DMS53 treated with DMSO at 0.1 percent for 48 hours (cell line): ENCODE measurements around the gene ZNF397.
"Not testable (repeated sequence)": the region's sequence is repeated elsewhere in the genome, so short reads cannot be mapped to it uniquely, and the experiment has no call there.

Experiments
- DNase-seq: peaks from one replicate; lab custom pipeline; 2025; ENCODE audit not compliant: unreplicated experiment; lab: John Stamatoyannopoulos, UW

Gene ZNF397

DNA sequence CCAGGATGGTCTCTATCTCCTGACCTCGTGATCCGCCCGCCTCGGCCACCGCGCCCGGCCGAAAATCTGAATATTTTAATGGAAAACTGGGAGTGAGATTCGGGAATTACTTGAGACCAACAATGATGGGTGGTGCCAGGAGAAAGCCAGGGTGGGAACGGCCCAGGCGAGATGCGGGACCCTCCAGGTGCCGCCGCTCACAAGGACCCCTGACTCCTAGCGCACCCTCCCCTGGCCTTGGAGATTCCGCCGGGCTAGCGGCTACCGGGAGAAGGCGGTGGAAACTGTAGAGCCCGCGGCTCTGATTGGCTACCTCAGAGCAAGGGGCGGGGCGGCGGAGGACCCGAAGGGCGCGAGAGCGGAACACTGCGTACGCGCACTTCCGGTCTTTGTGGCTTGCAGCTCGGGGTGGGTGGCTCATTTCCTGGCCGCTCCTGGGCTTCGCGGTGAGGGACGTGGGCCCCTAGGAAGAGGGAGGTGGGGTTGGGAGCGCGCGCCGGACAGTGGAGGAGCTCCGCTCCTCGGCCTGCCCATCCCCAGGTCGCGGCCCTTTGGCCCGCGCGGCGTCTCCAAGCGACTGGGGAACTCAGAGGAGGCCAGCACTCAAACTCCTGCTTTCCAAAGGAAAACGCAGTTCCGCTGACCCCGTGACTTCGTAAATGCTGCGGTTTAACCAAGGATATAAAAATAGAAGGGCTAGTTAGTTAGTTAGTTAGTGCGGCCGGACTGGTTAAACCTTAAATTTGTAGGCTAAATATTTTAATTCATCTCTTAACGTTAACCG, at the start of gene ZNF397:
TSS of gene ZNF397 (plus strand) at position 371 of the 784 bp plus-strand sequence. CDS start 1,437 bp downstream, outside the sequence.
- DNase-seq, result peak; percentile 88

DNA sequence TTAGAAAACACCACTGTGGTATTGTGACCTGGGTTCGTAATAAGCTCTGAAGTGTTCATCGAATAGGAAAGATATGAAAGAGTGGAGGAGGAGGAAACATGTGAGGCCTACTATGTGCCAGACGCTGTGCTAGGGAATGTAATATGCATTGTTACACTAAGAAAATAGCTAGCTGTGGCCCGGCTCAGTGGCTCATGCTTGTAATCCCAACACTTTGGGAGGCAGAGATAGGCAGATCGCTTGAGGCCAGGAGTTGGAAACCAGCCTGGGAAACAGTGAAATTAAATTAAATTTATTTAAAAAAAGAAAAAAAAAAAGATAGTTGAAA, 49.2 kb upstream of the ZNF397 start:
- DNase-seq, result no peak

DNA sequence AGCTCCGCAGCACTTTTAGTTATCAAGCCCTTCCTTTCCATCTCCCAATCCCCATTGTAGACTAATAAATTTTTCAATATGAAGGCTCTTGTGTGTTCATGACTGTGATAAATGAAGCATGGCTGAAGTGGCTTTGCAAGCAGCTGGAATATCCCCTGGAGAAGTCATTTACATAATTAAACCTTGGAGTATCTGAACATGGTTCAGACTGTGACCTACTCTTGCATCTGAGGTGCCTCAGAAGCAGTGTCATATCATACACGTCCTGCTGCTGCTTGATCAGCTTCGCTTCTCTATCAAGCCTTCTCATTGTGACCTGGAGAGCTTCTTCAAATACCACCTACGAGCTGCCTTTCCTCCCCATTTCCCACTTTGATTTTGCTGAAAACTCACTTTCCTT, 48.4 kb upstream of the ZNF397 start:
- DNase-seq, result no peak

DNA sequence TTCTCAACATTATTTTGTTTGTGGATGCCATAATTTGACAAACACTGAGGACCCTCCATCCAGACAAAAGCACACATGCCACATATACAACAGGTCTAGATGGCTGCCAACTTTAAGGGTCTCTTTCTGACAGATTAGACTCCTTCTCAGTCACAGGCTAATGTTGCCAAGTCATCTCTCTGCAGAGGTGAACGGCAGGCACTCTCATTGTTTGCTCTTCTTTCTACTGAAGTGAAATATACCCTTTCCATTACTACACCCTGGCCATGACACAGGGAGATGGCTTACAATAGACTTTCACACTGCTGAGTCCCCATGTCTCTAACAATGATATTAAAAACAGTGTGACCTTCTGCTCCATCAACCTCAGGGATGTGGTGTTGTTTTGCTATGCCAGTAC, 47.5 kb upstream of the ZNF397 start:
- peak; percentile 55 for DNase-seq

DNA sequence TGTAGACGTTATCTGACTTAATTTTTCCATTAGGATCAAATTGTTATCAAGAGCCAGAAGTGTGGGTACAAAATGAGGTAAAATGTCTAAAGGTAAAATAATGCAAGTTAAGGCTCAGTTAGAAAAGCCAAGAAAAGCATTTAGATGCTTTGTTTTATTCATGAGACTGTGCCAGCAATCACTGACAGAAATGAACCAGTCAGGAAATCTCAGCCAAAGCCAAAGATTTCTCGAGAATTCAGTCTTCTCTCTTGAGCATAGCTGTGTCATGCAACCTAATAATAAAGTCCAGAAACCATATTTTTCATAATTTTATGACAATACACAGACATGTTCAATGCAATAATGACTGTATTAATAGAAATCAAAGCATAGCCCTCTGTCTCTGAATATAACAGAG, 43.5 kb upstream of the ZNF397 start:
- DNase-seq, result no peak

DNA sequence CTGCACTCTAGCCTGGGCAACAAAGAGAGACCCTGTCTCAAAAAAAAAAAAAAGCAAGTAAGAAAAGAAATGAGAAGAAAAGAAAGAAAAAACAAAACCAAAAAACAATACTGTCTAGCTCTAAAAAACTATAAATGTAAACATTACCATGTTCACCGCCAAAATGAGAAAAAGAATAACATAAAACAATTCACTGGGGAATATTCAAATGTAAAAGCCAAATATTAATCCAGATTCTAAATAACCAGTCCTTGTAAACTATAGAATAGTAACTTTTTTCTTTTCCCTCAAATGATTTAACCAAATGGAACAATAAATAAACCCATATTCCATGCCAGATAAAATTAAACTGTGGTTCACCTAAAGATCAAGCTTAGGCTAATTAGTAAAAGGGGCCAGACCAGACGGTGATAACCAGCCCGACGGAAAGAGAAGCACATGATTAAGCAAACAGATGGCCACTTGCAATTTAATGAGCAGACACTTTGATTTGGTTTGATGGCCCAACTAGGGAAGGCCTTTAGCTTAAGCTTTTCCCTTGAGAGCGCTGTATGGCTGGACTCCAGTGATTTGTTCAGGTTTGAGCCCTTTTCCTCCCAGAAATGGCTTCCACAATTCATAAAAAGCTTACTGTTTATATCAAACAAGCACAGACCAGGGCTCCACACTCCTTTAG, 39.4 kb upstream of the ZNF397 start:
- DNase-seq, result no peak

DNA sequence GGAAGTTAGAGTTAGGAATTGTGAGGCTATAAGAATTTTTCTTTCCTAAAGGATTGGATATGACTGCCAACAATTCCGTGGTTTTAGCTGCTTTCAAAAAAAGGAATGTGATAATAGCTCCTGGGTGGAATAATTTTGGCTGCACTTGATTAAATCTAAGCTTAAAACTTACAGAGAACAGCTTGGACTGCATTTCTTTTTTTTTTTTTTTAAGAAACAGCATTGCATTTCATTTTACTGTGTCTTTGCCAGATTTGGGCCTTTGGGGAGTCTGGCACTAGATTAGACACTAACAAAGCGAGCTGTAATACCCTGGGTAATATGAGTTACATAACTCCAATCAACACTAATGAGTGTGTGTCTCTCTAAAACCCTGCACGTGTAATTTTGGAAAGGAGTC, 37.8 kb upstream of the ZNF397 start:
- DNase-seq, result no peak

DNA sequence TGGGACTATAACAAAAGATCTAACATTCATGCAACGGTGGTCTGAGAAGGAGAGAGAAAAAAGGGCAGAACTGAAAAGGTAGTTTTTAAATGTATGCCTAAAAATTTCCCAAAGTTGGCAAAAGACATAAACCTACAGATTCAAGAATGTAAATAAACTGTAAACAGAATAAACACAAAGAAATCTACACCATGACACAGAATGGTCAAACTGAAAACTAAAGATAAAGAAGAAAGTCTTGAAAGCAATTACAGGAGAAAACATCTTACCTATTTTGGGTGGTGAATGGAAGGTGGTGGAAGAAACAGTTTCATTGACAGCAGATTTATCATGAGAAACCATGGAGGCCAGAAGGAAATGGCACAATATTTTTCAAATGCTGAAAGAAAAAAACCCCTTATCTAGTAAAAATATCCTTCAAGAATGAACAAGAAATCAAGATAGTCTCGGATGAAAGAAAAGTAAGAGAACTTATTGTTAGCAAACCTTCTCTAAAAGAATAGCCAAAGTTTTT, 35.6 kb upstream of the ZNF397 start:
- no peak for DNase-seq

DNA sequence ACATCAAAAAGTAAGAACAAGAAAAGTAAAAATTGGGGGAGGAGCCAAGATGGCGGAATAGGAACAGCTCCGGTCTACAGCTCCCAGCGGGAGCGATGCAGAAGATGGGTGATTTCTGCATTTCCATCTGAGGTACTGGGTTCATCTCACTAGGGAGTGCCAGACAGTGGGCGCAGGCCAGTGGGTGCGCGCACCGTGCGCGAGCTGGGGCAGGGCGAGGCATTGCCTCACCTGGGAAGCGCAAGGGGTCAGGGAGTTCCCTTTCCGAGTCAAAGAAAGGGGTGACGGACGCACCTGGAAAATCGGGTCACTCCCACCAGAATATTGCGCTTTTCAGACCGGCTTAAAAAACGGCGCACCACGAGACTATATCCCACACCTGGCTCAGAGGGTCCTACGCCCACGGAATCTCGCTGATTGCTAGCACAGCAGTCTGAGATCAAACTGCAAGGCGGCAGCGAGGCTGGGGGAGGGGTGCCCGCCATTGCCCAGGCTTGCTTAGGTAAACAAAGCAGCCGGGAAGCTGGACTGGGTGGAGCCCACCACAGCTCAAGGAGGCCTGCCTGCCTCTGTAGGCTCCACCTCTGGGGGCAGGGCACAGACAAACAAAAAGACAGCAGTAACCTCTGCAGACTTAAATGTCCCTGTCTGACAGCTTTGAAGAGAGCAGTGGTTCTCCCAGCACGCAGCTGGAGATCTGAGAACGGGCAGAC, 34.9 kb upstream of the ZNF397 start:
- not testable (repeated sequence) for DNase-seq

DNA sequence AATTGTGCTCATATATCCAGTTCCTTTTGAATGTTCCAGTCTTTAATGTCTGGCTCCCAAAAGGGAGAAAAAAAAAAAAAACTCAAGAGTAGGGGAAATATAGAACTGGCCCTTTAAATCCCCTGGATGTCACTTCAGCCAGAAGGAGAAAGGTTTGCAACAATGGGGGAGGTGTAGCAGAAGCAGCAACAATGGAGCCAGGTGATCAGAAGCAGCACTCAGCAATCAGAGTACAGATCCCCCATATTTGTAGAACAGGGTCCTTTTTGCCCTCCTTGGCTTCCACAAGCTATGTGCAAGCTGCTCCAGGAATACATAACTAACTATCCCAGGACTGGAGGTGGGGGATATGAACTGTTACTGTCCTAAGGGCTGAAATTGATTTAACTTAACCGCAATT, 25.8 kb upstream of the ZNF397 start:
- no peak for DNase-seq

DNA sequence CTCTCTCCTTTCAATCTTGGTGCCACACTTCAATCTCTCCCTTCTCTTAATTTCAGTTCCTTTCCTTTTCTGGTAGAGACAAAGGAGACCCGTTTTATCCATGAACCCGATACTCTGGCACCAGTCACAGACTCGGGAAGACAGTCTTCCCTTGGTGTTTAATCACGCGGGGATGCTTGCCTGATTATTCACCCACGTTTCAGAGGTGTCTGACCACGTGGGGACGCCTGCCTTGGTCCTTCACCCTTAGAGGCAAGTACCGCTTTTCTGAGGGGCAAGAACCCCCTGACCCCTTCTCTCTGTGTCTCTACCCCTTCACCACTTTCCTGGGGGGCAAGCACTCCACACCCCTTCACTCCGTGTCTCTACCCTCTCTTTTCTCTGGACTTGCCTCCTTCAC, 24.2 kb upstream of the ZNF397 start:
- DNase-seq, result not testable (repeated sequence)

DNA sequence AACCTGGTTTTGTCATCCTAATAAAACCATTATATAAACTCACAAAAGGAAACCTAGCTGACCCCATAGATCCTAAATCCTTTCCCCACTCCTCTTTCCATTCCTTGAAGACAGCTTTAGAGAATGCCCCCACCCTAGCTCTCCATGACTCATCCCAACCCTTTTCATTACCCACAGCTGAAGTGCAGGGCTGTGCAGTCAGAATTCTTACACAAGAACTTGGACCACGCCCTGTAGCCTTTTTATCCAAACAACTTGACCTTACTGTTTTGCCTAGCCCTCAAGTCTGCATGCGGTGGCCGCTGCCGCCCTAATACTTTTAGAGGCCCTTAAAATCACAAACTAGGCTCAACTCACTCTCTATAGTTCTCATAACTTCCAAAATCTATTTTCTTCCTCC, 21.5 kb upstream of the ZNF397 start:
- not testable (repeated sequence) for DNase-seq

DNA sequence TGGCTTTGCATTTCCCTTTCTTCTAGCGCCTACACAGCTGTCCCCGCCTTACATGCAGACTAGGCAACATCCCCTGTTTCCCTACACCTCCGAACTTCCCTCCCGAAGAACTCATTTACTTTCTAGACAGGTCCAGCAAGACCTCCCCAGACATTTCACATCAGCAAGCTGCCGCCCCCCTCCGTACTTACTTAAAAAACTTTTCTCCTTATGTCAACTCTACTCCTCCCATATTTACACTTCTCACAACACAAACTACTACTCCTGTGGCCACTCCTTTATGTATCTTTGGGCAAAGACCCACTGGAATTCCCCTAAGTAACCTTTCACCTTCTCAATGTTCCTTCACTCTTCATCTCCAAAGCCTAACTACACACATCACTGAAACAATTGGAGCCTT, 20.4 kb upstream of the ZNF397 start:
- no peak for DNase-seq

DNA sequence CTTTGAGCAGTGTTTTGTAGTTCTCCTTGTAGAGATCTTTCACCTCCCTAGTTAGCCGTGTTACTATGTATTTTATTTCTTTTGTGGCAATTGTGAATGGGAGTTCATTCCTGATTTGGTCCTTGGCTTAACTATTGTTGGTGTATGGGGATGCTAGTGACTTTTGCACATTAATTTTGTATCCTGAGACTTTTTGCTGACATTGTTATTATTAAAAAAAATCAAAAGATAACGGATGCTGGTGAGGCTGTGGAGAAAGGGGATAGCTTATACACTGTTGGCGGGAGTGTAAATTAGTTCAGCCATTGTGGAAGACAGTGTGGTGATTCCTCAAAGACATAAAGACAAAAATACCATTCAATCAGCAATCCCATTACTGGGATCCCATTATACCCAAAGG, 17.0 kb upstream of the ZNF397 start:
- no peak for DNase-seq

DNA sequence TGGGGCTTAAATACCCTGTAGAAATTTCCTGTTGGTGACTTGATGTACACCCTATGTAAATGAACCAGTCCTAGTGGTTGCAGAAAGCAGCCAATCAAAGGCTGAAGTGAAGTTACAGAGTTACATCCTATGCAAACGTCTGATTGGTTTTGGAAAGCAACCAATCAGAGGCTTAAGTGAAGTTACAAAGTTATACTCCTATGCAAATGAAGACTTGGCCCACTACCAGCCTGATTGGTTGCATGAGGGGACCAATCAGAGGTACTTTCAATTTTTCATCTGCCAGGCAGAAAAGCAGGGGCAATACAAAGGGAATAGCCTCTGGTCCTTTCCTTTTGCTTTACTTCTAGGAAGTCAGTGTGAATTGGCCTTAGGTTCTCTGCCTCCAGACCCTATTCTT, 13.6 kb upstream of the ZNF397 start:
- DNase-seq, result no peak

DNA sequence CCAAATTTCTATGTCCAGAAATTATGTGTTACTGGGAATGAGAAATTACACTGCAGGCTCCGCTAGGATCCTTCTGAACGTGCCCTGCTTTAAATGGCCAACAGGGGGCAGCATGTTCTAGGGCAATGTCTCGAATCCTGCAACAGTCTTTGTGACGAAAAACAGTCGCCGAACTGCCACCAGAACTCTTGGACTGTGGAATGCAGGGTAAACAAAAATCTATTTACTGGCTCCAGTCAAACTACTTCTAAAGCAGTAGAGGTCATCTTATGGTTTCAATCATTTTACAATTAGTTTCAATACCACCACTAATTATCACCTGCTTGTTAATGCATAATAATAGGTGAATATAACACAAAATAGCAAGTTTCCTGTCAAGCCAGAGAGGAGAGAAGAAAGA, 9.8 kb upstream of the ZNF397 start:
- peak; percentile 79 for DNase-seq

DNA sequence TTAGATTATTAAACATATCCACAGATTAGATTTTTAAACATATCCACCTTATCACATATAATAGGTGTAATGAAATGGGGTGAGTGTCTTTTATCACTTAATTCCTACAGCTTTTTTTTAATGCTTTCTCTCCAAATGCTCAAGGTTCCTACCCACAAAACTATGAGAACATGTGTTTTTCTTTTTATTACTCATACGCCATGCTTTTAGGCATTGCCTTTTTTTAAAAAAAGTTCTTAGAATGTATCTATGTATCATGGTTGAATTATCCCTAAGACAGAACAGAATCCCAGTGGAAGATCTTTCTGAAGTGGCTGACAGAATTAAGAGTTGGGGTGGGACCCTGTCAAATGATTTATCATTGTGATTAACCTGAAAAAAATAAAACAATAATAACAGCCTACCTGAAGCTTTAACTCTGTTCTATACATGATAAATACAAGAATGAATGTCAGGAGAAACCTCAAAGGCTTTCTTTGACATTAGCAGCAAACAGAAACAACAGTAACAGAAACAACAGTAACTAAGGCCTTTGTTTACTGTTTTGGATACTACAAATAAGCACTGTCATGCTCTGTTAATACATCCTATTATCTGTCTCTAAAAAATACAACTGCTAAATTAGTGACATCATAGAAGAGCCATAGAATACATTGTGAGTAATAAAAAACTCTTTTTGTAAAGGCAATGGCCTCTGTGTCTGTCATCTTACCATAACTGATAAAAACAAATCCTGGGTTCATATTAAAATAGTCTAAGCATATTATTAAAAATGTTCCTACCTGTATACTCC, 4.1 kb upstream of the ZNF397 start:
- no peak for DNase-seq

DNA sequence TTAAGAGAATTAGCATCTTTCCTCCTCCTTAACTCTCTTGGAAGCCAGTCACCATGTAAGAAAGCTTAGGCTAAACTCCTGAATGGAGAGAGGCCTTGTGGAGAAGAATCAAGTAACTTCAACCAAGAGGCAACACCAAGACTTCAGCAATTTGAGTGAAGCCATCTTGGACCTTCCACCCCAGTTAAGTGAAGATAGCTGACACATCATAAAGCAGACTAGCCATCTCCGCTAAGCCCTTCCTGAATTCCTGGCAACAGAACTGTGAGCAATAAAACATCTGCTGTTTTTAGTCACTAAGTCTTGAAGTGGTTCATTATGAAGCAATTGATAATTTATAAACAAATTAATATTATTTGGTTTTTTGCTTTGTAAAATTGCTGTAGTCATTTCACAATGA, 1.5 kb upstream of the ZNF397 start:
- DNase-seq, result no peak

DNA sequence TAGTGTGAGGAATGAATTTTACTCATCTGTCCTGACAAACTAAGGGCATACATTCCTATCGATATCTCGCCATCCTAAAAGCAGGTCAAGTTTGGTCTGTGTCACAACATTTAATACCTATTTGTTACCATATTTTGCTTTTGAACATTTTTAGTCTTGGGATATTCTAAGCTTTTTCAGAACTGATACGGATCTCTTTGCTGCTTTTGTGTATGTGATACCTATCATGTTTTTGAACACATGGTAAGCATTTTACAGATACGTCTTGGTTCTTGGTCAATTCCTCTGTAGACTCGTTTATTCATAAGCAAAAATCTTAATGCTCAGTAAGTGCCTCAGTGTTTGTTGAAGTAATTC, 592 bp downstream of the ZNF397 start:
- DNase-seq, result no peak

DNA sequence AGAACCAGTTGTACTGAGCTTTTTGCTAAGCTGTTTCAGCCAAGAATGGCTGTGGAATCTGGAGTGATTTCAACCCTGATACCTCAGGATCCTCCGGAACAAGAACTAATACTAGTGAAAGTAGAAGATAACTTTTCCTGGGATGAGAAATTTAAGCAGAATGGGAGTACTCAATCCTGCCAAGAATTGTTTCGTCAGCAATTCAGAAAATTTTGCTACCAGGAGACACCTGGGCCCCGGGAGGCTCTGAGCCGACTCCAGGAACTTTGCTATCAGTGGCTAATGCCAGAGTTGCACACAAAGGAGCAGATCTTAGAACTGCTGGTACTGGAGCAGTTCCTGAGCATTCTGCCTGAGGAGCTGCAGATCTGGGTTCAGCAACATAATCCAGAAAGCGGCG, 1.6 kb downstream of the ZNF397 start:
- DNase-seq, result no peak

DNA sequence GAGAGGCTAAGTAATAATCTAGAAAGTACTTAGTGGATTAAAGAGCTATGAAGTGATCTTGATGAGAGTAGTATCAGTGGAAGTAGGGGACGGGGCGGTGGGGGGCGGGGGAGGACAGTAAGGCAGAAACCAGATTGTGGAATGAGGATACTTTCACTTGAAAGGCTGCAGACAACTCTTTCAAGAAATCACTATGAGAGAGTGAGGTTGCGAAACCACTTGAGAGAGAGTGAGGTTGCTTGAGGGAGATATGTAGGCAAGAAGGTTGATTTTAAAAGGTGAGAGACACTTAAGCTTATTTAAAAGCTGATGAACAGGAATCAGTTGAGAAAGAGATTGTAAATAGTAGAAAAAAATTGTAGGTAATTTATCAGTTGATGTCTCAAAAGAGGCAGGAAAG, 3.8 kb downstream of the ZNF397 start:
- no peak for DNase-seq
